Liver (tissue), 3 donors: ENCODE results near the gene TFR2.

Experiments used
- CTCF ChIP-seq: fragments of 150-350 bp; IDR thresholded peaks from 2 replicates; pipeline ENCODE4 v1.5.1; 2017; ENCODE audit warnings: improper control_type of control experiment, low read depth, low read length; ENCODE audit not compliant: missing input control
- JUND ChIP-seq, 2 donors: IDR thresholded peaks; 2 replicates each; pipeline ENCODE4 v1.6.1; 2016; ENCODE audit warnings: antibody characterized with exemption in 2 of 2
- SP1 ChIP-seq: IDR thresholded peaks from 2 replicates; pipeline ENCODE4 v1.6.1; 2018; ENCODE audit warnings: antibody characterized with exemption, mild to moderate bottlenecking
- donor health status: healthy.
- donor health status: healthy.

- TF ChIP-seq CTCF: no peak
- no peak for TF ChIP-seq JUND (IDR thresholded peaks at IDR 0.05)
- TF ChIP-seq SP1: peak; percentile 17
Measured at GRCh38 chr7:100604976-100605911, 36.1 kb downstream of the TFR2 start.
